Vagina (tissue), 2 donors: ENCODE measurements around the gene UBR4.

Experiments
- POLR2A ChIP-seq, 2 donors: fragments of 450-650 bp; IDR thresholded peaks; one replicate each; pipeline ENCODE4 v1.6.1; 2017; ENCODE audit warnings: antibody characterized with exemption in 2 of 2, mild to moderate bottlenecking in 2 of 2, moderate library complexity in 2 of 2
- TF ChIP-seq, protein P1 (sequence below), 3 experiments: fragments of 450-650 bp in 2 of 3; fragments of 200-600 bp in 1 of 3; sonication (generic) in 1 of 3; IDR thresholded peaks; one replicate each; pipeline ENCODE4 v1.5.1; 2017 to 2019; ENCODE audit warnings: antibody characterized with exemption in 3 of 3, mild to moderate bottlenecking in 2 of 3, moderate library complexity in 2 of 3

GRCh38 chr1:19036041-19036812 is 173.8 kb downstream of the UBR4 start:
- TF ChIP-seq POLR2A (IDR thresholded peaks at IDR 0.05) = no peak
- TF ChIP-seq, protein P1, sequence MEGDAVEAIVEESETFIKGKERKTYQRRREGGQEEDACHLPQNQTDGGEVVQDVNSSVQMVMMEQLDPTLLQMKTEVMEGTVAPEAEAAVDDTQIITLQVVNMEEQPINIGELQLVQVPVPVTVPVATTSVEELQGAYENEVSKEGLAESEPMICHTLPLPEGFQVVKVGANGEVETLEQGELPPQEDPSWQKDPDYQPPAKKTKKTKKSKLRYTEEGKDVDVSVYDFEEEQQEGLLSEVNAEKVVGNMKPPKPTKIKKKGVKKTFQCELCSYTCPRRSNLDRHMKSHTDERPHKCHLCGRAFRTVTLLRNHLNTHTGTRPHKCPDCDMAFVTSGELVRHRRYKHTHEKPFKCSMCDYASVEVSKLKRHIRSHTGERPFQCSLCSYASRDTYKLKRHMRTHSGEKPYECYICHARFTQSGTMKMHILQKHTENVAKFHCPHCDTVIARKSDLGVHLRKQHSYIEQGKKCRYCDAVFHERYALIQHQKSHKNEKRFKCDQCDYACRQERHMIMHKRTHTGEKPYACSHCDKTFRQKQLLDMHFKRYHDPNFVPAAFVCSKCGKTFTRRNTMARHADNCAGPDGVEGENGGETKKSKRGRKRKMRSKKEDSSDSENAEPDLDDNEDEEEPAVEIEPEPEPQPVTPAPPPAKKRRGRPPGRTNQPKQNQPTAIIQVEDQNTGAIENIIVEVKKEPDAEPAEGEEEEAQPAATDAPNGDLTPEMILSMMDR (IDR thresholded peaks at IDR 0.05) = no peak
